Stomach smooth muscle (tissue), 2 donors: ENCODE results near the gene CDK7.

Experiments
- H3K27ac ChIP-seq: one replicate; pipeline ENCODE4 v1.7.0; 2013; ENCODE audit warnings: mild to moderate bottlenecking, low read length, inconsistent platforms
- H3K27me3 ChIP-seq, 2 donors: one replicate each; pipeline ENCODE4 v1.7.0; 2013; ENCODE audit warnings: low read length in 2 of 2; ENCODE audit not compliant: insufficient read depth in 2 of 2, control insufficient read depth in 1 of 2
- H3K36me3 ChIP-seq, 2 donors: one replicate each; pipeline ENCODE4 v1.7.0; 2013; ENCODE audit warnings: low read length in 2 of 2; ENCODE audit not compliant: control insufficient read depth in 2 of 2, insufficient read depth in 2 of 2
- H3K4me1 ChIP-seq: one replicate; pipeline ENCODE4 v1.7.0; 2013; ENCODE audit warnings: low read length; ENCODE audit not compliant: control insufficient read depth, insufficient read depth
- H3K4me3 ChIP-seq, 2 donors: one replicate each; pipeline ENCODE4 v1.7.0; 2013; ENCODE audit warnings: low read length in 2 of 2
- H3K9ac ChIP-seq, 2 donors: one replicate each; pipeline ENCODE4 v1.7.0; 2013; ENCODE audit warnings: low read length in 2 of 2, mild to moderate bottlenecking in 1 of 2
- H3K9me3 ChIP-seq, 2 donors: one replicate each; pipeline ENCODE4 v1.7.0; 2013; ENCODE audit warnings: low read length in 2 of 2; ENCODE audit not compliant: control insufficient read depth in 2 of 2
- donor health status: healthy.
- donor health status: Pancreatic carcinoma.

CDK7 gene

GRCh38 chr5:69315972-69316371 lies 81.3 kb downstream of the CDK7 start:
- Histone ChIP-seq H3K9me3 (no peaks in the 10 kb centered on the region), H3K9ac (no peak overlapping the region)

GRCh38 chr5:69317391-69317790 lies 82.7 kb downstream of the CDK7 start:
- H3K27me3 ChIP-seq = no peaks in the 10 kb centered on the region
- H3K36me3 ChIP-seq = peaks cover 5 to 12% of the 10 kb centered on the region in 2 donors
- H3K9me3 ChIP-seq = no peaks in the 10 kb centered on the region
- no peak overlapping the region for H3K27ac ChIP-seq
- no peaks in the 10 kb centered on the region for H3K4me1 ChIP-seq
- H3K9ac ChIP-seq = no peak overlapping the region
- H3K4me3 ChIP-seq = no peak overlapping the region

More at GRCh38 chr5:69315972-69316371, 81.3 kb downstream of the CDK7 start:
- Histone ChIP-seq H3K4me3 (no peak overlapping the region), H3K36me3 (peaks cover 5 to 12% of the 10 kb centered on the region in 2 donors), H3K27ac (no peak overlapping the region), H3K4me1 (no peaks in the 10 kb centered on the region), H3K27me3 (no peaks in the 10 kb centered on the region)

- H3K9me3 ChIP-seq = no peaks in the 10 kb centered on the region
- H3K27ac ChIP-seq = no peak overlapping the region
- H3K36me3 ChIP-seq = no peaks in the 10 kb centered on the region
- H3K9ac ChIP-seq = no peak overlapping the region
- H3K27me3 ChIP-seq = no peaks in the 10 kb centered on the region
- H3K4me1 ChIP-seq = no peaks in the 10 kb centered on the region
- H3K4me3 ChIP-seq = no peak overlapping the region
These were observed 91.7 kb downstream of the CDK7 start for GRCh38 chr5:69326365-69326764.
